8988T (cell line): ENCODE measurements around the gene IGHMBP2.
"Not testable (repeated sequence)": the region's sequence is repeated elsewhere in the genome, so short reads cannot be mapped to it uniquely, and the experiment has no call there.

Source experiments
- DNase-seq: peaks from one replicate; pipeline ENCODE4 v3.0.0; 2011

IGHMBP2 gene

GRCh38 chr11:68903288-68904247 is at the start of gene IGHMBP2, which contains the start of gene MRPL21:
Gene IGHMBP2 (plus strand): TSS chr11:68903891. CDS start chr11:68903953, 62 bp downstream.
Gene MRPL21 (minus strand): TSS chr11:68903832. CDS start chr11:68903810, 22 bp downstream.
- peak; percentile 94 for DNase-seq

GRCh38 chr11:68854273-68854958 is 49.3 kb upstream of the IGHMBP2 start:
- DNase-seq, result no peak

GRCh38 chr11:68855205-68855981 is 48.3 kb upstream of the IGHMBP2 start:
- no peak for DNase-seq

- DNase-seq, result not testable (repeated sequence)
Measured at GRCh38 chr11:68856425-68857030, 47.2 kb upstream of the IGHMBP2 start.

- no peak for DNase-seq
Measured at GRCh38 chr11:68857037-68857586, 46.6 kb upstream of the IGHMBP2 start.

GRCh38 chr11:68859123-68859522 is 44.6 kb upstream of the IGHMBP2 start:
- no peak for DNase-seq

- DNase-seq, result no peak
Measured at GRCh38 chr11:68862421-68862820, 41.3 kb upstream of the IGHMBP2 start.

GRCh38 chr11:68863553-68864265 is 40.0 kb upstream of the IGHMBP2 start:
- DNase-seq, result no peak

- DNase-seq, result no peak
Measured at GRCh38 chr11:68865241-68865640, 38.5 kb upstream of the IGHMBP2 start.

GRCh38 chr11:68867066-68867465 is 36.6 kb upstream of the IGHMBP2 start:
- DNase-seq, result no peak

- no peak for DNase-seq
Measured at GRCh38 chr11:68868221-68868835, 35.4 kb upstream of the IGHMBP2 start.

- DNase-seq, result no peak
Measured at GRCh38 chr11:68870470-68870869, 33.2 kb upstream of the IGHMBP2 start.

GRCh38 chr11:68872216-68873003 is 31.3 kb upstream of the IGHMBP2 start:
- DNase-seq, result no peak

GRCh38 chr11:68878022-68878421 is 25.7 kb upstream of the IGHMBP2 start:
- no peak for DNase-seq

GRCh38 chr11:68880851-68881250 is 22.8 kb upstream of the IGHMBP2 start:
- DNase-seq, result no peak

- no peak for DNase-seq
Measured at GRCh38 chr11:68881320-68881719, 22.4 kb upstream of the IGHMBP2 start.

GRCh38 chr11:68882391-68882790 is 21.3 kb upstream of the IGHMBP2 start:
- no peak for DNase-seq

GRCh38 chr11:68884827-68885226 is 18.9 kb upstream of the IGHMBP2 start:
- not testable (repeated sequence) for DNase-seq

- DNase-seq, result peak; percentile 89
Measured at GRCh38 chr11:68889948-68890446, 13.7 kb upstream of the IGHMBP2 start.
